ENCODE data around the gene FAM120B. TPM values are rescaled to one million over a fixed set of nuclear protein-coding genes. Genes with fewer than 3 reads are reported as not detected.

FAM120B gene
- total RNA-seq, 1 donor from 2014 or later = 48.3 TPM

GRCh38 chr6:170454512-170455285 lies 148.1 kb downstream of the FAM120B start:
- Mint-ChIP-seq H3K9me3 (ENCODE audit: unreplicated experiment) (no peaks in the 10 kb centered on the region), H3K4me1 (ENCODE audit: unreplicated experiment) (peaks cover 2% of the 10 kb centered on the region), H3K27me3 (ENCODE audit: unreplicated experiment) (peaks cover 10% of the 10 kb centered on the region), H3K36me3 (ENCODE audit: low read depth, unreplicated experiment) (no peaks in the 10 kb centered on the region), H3K4me3 (ENCODE audit: unreplicated experiment) (no peak overlapping the region), H3K27ac (ENCODE audit: unreplicated experiment) (no peak overlapping the region)
- TF ChIP-seq, protein P1, sequence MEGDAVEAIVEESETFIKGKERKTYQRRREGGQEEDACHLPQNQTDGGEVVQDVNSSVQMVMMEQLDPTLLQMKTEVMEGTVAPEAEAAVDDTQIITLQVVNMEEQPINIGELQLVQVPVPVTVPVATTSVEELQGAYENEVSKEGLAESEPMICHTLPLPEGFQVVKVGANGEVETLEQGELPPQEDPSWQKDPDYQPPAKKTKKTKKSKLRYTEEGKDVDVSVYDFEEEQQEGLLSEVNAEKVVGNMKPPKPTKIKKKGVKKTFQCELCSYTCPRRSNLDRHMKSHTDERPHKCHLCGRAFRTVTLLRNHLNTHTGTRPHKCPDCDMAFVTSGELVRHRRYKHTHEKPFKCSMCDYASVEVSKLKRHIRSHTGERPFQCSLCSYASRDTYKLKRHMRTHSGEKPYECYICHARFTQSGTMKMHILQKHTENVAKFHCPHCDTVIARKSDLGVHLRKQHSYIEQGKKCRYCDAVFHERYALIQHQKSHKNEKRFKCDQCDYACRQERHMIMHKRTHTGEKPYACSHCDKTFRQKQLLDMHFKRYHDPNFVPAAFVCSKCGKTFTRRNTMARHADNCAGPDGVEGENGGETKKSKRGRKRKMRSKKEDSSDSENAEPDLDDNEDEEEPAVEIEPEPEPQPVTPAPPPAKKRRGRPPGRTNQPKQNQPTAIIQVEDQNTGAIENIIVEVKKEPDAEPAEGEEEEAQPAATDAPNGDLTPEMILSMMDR (IDR thresholded peaks at IDR 0.05; ENCODE audit: unreplicated experiment) = no peak
- DNase-seq (ENCODE audit: low spot score) = no peak

DNA sequence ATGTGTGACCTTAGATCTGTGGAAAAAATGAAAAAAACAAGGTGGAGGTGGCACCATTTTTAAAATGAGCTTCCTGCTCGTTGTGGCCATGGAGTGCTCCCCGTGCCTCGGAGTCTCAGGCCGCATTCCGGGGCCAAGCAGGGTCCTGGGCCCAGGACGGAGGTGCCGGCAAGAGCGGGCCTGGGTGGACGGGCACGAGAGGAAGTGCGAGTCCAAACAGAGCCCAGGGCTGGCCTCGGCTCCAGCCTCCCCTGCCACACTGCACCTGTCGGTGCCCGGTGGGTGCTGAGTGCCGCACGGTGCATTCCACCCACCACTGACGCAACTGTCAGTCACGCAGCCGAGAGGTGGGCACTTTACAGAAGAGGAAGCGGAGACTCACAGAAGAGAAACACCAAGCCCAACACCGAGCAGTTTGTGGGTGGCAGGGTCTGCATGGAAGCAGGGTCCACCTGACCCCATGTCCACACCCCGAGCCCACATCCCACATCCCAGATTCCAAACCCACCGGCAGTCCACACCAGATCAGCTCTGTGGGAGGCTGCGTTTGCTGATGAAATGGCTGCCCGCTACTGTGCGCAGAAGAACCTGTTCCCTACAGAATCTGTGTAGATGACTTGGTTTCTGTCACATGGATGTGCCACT lies 148.9 kb downstream of the FAM120B start:
- no peaks in the 10 kb centered on the region for H3K36me3 Mint-ChIP-seq (ENCODE audit: low read depth, unreplicated experiment)
- H3K9me3 Mint-ChIP-seq (ENCODE audit: unreplicated experiment) = no peaks in the 10 kb centered on the region
- peaks cover 10% of the 10 kb centered on the region for H3K27me3 Mint-ChIP-seq (ENCODE audit: unreplicated experiment)
- no peak overlapping the region for H3K27ac Mint-ChIP-seq (ENCODE audit: unreplicated experiment)
- peaks cover 2% of the 10 kb centered on the region for H3K4me1 Mint-ChIP-seq (ENCODE audit: unreplicated experiment)
- H3K4me3 Mint-ChIP-seq (ENCODE audit: unreplicated experiment) = no peak overlapping the region
- DNase-seq (ENCODE audit: low spot score) = no peak
- TF ChIP-seq, protein P1 (IDR thresholded peaks at IDR 0.05; ENCODE audit: unreplicated experiment) = no peak

- TF ChIP-seq, protein P1 (IDR thresholded peaks at IDR 0.05; ENCODE audit: unreplicated experiment) = no peak
- no peak overlapping the region for H3K4me3 Mint-ChIP-seq (ENCODE audit: unreplicated experiment)
- no peaks in the 10 kb centered on the region for H3K9me3 Mint-ChIP-seq (ENCODE audit: unreplicated experiment)
- peaks cover 2% of the 10 kb centered on the region for H3K4me1 Mint-ChIP-seq (ENCODE audit: unreplicated experiment)
- no peak overlapping the region for H3K27ac Mint-ChIP-seq (ENCODE audit: unreplicated experiment)
- no peaks in the 10 kb centered on the region for H3K36me3 Mint-ChIP-seq (ENCODE audit: low read depth, unreplicated experiment)
- peaks cover 10% of the 10 kb centered on the region for H3K27me3 Mint-ChIP-seq (ENCODE audit: unreplicated experiment)
- no peak for DNase-seq (ENCODE audit: low spot score)
Observed at GRCh38 chr6:170456334-170456733, 149.8 kb downstream of the FAM120B start.

Small RNAs within 50 kb of the gene (microRNA-seq; reads per million reads assigned to microRNA genes)
- gene MIR4644 (ENCODE audit: unreplicated experiment) = not detected

Other genes with a start within 250 kb of the FAM120B start
- gene DLL1, start 15.7 kb upstream of the FAM120B start, total RNA-seq (ENCODE audit: unreplicated experiment) = 59.5 TPM
- gene PSMB1, start 246.5 kb downstream of the FAM120B start, total RNA-seq (ENCODE audit: unreplicated experiment) = 165 TPM
- 17.1 TPM for gene TBP, start 247.6 kb downstream of the FAM120B start, total RNA-seq (ENCODE audit: unreplicated experiment)